Fibroblast of skin of left quadriceps (primary cell): ENCODE data around the gene IL15.
"Not testable (repeated sequence)": the region's sequence is repeated elsewhere in the genome, so short reads cannot be mapped to it uniquely, and the experiment has no call there.

Experiments used
- DNase-seq, 2 experiments: peaks; one replicate each; pipeline ENCODE4 v3.0.0-alpha.2; 2013; ENCODE audit warnings: low read depth in 2 of 2

The IL15 gene

GRCh38 chr4:141646969-141647368, 10.6 kb downstream of the IL15 start:
- no peak for DNase-seq

- DNase-seq, result no peak
These were observed 11.6 kb downstream of the IL15 start for GRCh38 chr4:141647966-141648365.

DNA sequence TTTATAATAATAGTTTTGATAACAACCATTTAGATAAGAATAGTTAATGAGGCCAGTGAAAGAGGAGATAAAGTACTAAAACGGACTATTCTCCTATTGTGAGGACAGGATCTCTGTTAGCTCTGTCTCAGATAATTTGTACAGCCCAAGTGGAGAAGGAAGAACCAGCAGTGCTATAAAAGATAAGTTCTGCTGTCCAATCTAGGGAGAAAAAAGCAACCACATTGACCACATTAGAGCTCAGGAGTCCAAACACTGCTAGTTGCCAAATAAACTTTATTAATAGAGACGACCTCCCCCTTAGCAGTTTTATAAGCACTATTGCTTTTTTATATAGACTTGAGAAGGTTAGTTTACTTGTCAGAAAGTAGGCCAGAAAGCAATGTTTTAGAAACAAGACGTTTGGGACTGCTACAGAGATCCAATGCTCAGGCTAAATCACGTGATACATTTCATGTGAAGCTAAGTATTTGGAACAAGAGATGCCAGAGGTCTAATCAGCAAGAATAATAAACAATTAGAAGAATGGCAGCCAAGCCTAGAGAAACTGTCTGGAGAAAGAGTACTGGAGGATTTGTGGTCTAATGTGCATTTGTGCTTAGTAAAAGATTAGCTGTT, 15.9 kb downstream of the IL15 start:
- no peak for DNase-seq

GRCh38 chr4:141654098-141654497, 17.7 kb downstream of the IL15 start:
- peak in 1 of 2 experiments; percentile 13 for DNase-seq

DNA sequence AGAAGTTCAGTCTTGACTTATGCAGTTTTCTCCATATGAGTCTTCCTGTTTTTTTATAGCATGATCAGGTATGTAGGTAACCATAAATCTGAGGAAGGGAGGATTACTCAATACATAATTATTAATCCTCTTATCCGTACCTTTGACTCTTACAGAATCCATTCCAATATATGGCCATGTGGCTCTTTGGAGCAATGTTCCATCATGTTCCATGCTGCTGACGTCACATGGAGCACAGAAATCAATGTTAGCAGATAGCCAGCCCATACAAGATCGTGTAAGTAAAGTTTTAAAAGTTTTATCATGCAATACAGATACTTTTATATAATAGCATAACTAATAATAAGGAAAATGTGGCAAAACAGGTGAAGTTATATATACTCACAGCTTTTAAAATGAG, 19.6 kb downstream of the IL15 start:
- DNase-seq, result no peak

GRCh38 chr4:141657550-141658250, 21.3 kb downstream of the IL15 start:
- DNase-seq, result no peak

- DNase-seq, result no peak
These were observed 21.9 kb downstream of the IL15 start for GRCh38 chr4:141658309-141658708.

DNA sequence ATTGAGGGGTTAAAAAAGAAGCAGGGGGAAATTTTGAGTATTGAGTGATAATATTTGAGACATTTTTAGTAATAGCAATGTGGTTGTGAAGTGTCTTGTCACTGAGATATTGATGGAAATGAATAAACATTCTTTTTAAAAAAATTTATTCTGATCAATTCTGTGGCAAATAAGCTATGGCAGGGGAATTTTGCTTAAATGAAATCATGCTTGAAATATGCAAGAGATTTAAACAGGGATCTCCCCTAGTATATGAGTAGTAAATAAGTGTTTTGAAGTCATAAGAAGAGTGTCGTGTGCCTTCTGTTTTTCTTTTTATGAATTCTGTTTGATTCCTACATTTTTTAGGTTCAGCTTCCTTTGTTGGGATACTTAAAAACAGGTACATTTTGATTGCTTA, 23.2 kb downstream of the IL15 start:
- no peak for DNase-seq

DNA sequence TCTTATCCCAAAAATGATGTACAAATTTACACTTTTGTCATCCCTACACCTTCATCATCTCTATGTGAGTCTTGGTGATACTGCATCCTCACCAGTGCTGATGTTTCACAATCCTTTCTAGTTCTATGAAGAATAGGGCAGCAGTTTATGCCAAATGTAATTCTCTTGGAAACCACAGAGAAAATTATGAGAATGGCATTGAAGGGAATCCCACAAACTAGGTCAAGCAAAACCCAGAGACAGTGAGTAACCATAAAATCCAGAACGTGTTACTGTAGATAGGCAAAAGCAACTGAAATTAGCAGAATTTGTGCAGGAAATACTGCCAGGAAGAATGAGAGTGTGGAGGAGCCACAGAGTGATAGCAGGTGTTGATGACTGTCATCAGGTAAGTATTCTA, 24.5 kb downstream of the IL15 start:
- DNase-seq, result no peak

DNA sequence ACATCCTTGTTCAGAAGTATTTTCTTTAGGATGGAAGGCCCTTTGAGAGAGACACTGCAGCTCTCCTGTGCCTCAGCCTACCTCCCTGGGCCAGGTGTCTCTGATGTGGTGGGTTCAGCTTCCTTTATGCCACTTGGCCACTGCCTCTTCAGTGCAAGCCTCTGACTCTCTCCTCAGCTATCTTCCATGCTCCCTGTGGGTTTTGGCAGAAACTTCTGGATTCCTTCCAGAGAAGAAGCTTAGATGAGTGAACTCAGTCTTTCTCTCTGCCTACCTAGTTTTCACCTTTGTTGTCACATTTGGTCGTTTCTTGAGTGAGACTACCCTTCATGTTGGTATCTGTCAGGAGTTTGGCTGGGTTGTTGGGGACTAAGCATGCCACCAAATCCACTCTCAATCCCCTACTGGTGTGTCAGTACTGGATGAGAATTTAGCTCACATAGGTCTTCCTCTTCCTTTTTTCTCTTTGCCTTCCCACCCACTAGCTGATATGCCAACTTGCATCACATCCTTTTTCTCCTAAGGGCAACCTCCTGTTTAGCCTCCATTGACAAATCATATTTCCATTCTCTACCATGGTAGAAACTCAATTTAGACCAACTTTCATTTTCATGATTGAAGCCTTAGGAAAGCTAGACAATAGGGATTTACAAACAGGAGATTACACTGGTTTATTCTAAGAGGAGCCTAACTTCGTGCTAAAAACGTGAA, 32.0 kb downstream of the IL15 start:
- no peak for DNase-seq

- DNase-seq, result no peak
These were observed 33.1 kb downstream of the IL15 start for GRCh38 chr4:141669501-141669900.

- DNase-seq, result no peak
These were observed 39.0 kb downstream of the IL15 start for GRCh38 chr4:141675384-141675783.

GRCh38 chr4:141676087-141676670, 39.8 kb downstream of the IL15 start:
- no peak for DNase-seq

- DNase-seq, result no peak
These were observed 43.7 kb downstream of the IL15 start for GRCh38 chr4:141680060-141680459.

DNA sequence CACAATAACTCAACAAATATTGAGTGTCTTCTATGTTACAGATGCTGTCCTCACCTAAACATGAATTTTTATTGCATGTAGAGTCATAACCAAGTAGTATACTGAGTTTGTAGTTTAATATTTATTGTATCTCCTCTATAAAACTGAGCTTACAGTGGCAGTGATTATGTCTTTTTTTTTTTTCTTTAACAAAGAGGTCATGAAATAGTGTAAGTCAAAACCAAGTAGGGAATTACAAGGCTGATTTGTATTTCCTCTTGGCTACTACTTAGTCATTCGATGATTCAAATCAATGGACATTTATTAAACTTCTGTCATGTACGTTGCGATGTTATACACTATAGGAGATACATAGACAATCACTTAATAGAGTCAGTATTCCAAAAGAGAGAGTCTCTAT, 48.4 kb downstream of the IL15 start:
- DNase-seq, result no peak

GRCh38 chr4:141686146-141686775, 49.9 kb downstream of the IL15 start:
- DNase-seq, result no peak

GRCh38 chr4:141686879-141687278, 50.5 kb downstream of the IL15 start:
- DNase-seq, result no peak

GRCh38 chr4:141689726-141690296, 53.4 kb downstream of the IL15 start:
- DNase-seq, result not testable (repeated sequence)

DNA sequence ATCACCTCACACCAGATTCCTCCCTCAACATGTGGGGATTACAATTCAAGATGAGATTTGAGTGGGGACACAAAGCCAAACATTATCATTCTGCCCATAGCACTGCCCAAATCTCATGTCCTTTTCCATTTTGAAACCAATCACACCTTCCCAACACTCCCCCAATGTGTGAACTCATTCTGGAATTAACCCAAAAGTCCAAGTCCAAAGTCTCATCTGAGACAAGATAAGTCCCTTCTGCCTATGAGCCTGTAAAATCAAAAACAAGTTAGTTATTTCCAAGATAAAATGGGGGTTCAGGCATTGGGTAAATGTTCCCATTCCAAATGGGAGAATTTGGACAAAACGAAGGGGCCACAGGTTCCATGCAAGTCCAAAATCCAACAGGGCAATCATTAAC, 54.9 kb downstream of the IL15 start:
- not testable (repeated sequence) for DNase-seq

DNA sequence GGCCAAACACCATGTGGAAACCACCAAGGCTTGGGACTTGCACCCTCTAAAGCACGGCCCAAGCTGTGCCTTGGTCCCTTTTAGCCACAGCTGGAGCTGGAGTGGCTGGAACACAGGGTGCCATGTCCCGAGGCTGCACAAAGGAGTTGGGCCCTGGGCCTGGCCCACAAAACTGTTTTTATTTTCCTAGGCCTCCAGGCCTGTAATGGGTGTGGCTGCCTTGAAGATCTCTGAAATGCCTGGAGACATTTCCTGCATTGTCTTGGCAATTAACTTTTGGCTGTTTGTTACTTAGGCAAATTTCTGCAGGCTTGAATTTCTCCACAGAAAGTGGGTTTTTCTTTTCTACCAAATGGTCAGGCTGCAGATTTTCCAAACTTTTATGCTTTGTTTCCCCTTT, 55.7 kb downstream of the IL15 start:
- no peak for DNase-seq

- no peak for DNase-seq
These were observed 60.7 kb downstream of the IL15 start for GRCh38 chr4:141697116-141697515.
